OCI-M1 (cell line): ENCODE results near the gene RALGAPA2.

Experiments used
- DNase-seq: peaks from one replicate; lab custom pipeline; 2025; lab: John Stamatoyannopoulos, UW

RALGAPA2 gene

DNA sequence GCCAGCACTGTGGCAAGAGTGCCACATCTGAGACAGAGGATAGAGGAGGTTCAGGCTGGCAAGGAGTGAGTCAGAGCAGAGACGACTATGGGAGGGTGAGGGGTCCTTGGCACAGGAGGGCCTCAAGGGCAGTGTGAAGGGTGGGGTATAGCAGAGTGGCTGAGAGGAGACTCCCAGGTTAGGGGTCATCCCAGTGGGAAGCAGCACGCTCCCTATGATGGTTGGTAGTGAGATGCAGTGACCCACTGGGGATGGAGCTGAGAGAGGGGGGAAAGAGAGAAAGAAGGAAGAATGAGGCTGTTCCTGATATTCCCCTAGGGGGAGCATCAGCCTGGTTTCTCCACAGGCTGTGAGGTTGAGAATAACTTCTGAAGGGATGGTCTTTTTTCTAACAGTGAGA, 247.2 kb downstream of the RALGAPA2 start:
- peak; percentile 32 for DNase-seq

DNA sequence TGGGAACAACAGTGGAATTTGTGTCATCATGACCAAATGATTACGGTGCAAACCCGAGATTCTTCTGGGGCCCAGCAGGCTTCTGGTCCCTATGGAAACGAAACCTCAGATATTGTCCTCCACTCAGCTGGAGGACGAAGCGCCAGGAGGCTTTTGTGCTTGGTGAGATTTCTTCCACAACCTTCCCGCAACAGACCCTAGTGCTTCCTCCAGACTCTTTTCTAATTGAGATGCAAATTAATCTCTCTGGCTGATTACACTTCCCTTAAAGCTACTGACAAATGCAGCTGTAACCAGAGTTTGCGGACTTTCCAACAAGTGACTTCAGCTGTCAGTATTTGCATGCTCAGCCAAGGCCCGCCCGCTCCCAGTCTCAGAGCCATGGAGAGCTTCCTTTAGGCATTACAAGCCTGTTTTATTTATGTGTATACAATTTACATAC, 248.5 kb downstream of the RALGAPA2 start:
- DNase-seq: no peak

DNA sequence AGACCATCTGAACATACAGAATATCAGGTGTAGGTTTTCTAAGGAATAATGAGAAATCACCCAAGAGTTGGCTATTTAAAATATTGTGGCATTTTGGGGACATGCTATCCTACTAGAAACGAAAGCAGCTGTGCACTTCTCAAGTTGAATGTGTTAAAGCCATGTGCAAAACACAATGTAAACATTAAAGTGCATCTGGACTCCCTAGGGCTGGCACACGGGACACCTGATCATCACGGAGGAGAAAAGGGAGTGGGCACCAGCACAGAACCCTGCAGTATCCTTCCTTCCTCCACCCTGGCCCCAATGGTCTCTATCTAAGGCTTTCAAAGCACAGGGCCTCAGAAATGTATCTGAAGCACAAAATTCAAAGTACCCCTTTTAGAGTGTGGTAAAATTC, 250.3 kb downstream of the RALGAPA2 start:
- no peak for DNase-seq

DNA sequence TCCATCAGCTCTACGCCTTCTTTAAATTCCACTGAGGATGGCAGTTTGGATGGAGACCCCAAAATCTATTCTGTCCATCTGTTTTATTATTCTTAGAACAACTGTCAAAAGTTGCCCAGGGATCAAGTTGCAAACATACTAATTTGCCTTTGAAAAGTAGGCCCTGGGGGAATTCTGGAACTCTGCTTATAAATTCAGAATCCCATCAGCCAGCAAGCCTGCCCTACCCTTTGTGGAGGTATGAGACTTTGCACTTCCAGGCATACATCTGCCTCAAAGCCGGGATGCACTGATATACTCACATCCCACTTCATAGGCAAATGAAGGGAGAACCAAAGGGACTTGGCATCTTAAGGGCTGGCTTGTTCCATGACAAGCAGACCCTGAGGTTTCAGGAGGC, 250.9 kb downstream of the RALGAPA2 start:
- no peak for DNase-seq

DNA sequence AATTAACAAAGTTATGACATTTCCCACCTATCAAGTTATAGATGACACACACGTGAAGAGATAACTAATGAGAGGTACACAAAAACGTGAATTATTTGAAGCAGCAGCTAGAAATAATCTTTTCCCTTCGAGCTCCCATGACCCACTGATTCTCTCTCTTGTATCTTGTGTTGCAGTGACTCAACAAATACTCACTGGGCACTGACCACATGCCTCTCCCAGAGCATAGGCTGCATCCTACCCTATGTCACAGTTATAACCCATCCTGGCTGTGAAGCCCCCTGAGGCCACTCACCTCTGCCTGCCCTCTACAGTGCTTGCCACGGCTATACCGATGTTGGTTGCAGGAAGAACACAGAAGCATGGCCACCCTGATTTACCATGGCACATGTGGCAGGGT, 252.7 kb downstream of the RALGAPA2 start:
- no peak for DNase-seq

DNA sequence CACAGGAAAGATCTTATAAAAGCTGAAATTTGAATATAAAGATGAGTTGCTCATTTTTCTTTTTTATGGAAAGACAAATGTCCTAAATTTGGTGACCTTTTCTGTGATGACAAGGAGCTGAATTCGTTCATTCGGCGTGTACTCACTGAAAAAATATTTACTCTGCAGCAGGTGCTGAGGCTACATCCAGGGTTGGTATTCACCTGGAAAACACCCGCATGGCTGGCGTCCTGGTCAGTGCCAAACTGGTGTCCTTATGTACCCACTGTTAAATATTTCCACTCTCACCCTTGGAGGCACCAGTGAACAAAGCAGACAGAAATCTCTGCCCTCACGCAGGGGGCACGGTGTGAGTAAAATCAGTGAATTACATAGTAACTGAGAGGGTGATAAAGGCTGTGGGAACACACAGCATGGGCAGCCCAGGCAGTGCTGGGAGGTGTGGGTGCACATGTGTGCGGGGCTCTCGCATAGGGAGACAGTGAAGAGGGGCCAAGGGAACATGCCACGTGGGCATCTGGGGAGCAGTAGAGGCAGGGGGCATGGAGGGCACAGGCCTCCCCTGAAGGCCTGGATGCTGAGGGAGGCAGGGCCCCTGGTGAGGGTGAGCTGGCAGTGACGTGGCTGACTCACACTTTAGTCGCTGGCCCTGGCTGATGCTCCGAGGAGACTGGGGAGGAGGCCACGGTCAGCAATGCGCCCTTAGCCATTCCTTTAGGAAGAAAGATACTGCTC, 254.9 kb downstream of the RALGAPA2 start:
- DNase-seq: no peak

DNA sequence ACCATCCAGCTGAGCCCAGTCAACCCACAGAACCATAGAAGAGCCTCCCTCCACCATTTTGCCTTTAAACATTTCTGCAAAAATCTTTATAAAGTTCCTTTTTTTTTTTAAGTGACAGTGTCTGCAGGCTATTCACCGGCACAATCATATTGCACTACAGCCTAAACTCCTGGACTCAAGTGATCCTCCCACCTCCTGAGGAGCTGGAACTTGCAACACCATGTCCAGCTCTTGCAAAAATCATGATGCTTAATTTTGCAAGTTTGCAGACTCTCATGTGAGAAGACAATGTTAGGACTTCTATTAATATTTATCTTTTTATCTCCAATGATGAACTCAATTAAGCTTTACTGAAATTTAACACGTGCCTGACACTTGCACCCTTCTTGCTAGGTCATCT, 255.7 kb downstream of the RALGAPA2 start:
- DNase-seq: no peak

DNA sequence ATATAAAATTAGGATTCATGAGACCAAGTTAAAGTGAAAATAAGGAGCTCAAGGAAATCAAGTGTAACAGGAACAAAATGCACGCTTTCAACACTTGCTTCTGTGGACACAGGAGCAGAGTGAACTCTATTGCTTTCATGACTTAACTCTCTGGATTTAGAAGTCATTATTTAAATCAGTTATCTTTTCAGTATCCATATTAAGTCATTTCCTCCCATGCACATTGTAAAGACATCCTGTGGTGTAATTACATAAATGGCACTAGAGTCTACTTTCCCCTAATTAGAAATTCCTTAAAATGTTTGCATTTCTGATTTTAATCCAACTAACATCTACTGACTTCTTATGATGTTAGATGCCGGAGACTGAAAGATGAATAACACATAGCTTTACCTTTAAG, 256.5 kb downstream of the RALGAPA2 start:
- no peak for DNase-seq

DNA sequence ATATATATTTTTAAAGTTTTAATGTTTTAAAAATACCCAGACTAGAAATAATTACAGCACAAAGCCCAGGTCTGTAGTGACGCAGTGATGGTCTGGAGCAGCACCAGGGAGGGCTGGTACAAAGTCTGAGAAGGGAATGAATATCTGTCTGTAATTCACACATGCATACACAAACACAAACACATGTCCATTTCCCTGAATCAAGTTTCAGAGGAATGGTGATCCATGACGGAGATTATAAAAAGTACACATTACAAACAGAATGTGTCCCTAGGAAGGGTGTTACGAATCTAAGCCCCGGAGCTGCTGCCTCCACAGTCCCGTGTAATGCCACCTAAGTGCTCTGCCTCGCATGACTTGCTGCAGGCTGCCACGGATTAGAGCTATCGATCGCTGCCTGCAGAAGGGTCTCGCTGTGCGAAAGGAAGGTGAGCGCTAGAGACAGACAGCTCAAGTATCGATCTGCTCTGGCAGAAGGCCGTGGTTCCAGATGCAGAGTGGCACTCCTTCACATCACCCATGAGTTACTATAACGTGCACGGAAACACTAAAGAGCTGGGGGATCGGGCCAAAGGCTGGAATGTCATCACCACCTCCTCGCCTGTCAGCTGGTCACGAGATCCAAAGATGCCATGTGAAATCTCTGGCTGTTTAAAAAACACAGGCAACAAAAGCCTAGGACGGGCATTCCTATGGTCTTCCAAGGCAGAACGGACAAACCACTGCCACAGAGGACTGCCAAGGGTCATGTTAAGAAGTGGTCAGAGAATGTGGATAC, 257.4 kb downstream of the RALGAPA2 start:
- DNase-seq: no peak

DNA sequence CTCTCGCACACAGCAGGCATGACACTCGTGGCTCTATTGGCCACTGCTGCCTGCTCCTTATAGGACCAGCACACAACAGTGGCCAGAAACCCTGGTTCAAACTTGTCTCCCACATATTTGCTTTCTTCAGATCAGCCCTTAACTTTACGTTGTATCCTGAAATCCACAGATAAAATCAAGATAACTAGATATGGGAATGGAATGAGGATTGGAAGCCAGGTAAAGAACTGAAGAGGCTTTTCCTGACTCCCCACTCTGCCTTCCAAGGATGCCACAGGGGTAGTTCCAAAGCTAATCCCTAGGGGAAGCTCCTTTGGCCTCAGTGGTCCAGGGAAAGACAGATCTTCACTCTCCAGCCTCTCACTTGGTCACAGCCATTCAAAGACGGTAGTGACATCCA, 258.1 kb downstream of the RALGAPA2 start:
- DNase-seq: no peak

DNA sequence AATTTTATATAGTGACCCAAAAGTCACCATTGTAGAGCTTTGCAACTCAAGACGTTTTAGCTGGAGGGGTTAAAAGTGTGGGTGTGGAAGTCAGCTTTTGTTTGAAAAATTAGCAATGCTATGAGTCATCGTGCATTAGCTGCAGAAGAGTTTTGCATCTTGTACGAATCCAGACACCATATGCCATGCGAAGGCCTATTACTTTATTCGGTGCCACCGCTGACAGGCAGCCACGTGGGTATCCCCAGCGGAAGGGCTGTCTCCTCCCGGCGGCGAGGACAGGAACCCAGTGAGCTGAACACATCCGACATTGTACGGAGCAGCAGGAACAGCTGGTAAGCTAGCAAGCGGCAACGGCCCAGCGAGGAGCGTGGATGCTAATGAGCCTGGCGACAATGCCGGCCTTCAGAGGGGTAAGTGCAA, 260.2 kb downstream of the RALGAPA2 start:
- DNase-seq: no peak

DNA sequence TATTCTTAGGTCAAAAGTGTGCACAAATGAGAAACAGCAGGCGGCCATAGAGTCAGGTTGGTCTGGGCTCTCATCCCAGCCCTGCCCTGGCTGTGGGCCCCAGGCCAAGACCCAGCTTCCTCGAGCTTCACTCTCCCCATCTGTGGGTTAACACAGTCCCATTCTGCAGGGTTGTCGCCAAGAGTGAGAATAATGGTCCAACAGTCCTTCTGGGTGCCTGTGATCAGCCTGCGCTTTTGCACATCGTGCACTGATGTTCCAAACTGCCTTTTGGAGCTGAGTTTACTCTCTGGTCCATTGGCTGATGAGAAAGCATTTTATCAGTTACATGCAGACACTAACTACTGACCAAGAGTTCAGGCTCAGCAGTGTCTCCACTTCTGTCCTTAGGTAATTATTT, 261.9 kb downstream of the RALGAPA2 start:
- peak; percentile 10 for DNase-seq

DNA sequence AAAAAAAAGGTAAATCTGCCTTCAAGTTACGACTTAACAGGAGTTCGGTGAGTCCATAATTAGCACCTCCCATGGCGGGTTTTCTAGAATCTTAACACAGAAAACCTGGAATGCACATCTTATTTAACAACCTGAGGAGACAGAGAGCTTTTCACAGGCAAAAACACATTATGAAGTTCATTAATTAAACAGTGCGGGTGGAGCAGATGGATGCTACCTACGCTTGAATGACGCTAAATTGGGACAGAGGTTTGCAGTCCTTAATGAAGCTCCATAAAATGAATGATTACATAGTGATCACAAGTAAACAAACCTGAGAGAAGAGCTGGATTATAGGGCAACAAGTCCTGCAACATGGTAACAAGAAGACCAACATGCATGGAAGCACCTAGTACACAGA, 263.6 kb downstream of the RALGAPA2 start:
- DNase-seq: no peak

DNA sequence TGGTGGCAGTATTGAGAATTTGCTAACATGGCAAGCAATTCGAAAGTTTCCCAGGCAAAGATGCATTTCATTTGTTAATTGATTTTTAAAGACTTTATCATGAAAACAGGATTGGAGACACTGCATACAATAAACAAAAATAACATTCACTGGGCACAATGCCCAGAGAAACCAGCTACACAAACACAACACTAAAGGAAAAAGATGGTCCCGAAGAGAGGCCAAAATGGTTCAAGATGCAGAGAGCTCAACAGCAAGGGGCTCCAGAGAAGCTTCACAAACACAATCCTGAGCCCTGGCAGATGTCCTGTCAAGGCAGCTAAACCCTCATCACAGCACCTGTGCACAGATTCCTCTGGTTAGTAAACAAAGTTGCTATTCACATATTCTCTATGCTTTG, 265.2 kb downstream of the RALGAPA2 start:
- no peak for DNase-seq

DNA sequence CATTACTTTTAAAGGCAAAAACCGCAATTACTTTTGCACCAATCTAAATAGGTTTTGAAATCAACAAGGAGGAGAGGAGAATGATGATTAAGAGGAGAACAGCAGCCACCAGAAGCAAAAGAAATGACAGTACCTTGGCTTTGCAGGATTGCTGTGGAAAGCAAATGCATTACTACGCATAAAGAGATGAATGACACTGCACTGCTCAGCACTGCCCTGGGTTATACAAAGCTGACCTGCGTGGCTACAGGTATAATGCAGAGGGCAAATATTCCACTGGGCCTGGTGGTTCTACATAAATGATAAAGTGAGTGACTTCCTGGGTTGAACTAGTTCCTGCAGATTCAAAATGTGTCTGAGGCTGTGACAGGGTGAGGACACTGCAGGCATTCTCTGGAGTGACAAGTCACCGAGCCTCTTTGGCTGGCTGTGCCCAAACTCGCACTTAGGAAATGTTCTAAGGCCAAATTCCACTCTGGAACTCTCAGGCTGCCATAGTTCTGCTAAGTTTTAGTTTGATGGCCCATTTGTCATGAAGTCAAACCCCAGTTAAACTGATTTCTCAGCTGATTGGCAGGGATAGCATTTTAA, 265.9 kb downstream of the RALGAPA2 start:
- DNase-seq: no peak

DNA sequence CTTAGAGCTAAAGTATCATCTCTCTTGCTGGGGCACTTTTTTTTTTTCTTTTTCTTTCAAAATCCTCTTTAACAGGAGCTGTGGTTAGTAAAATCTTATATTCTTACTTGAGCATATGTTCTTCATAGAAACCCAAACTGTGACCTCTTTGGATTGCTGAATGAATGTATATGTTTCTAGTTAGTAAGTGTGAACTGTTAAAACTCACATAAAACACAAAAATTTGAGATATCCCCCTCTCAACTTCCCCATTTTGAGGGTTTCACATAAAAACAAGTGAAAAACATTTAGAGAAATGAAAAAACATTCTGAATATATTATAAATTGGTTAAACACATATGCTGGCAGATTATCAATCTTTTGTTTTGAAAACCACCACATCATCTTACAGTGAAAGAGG, 266.4 kb downstream of the RALGAPA2 start:
- DNase-seq: peak; percentile 11

DNA sequence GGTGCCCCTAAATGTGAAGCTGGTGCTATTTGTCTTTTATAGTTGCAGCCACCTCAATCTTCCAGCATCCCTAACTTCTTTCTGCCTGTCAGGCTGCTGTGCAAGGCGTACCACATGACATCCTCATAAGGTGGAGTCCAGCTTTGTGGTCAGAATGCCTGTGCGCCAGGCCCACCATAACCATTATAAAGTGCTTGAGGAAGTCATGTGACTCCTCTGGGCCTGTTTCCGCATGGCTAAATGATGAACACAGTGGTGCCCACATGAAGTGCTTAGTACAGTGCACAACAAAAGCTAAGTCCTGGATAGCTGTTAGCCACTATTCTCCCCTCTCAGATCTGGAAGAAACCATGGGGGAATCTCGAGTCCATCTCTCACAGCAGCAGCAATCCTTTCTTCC, 268.9 kb downstream of the RALGAPA2 start:
- no peak for DNase-seq

DNA sequence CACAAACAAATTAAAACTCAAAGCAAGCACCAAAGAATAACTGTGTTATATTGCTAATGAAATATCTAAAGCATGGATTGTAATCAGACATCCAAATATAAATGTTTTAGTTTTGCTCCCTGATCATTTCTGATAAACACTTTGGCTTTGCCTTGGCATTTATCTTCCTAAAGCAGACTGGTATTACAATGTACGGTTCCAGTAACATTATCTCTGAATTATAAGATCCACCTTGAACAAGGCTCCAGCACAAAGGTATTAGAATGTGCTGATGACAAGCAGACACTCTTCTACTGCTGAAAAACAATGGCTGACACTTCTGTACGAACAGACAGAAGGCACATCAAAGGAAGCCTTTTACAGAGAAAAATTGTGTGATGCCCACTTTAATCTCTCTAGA, 270.0 kb downstream of the RALGAPA2 start:
- no peak for DNase-seq

DNA sequence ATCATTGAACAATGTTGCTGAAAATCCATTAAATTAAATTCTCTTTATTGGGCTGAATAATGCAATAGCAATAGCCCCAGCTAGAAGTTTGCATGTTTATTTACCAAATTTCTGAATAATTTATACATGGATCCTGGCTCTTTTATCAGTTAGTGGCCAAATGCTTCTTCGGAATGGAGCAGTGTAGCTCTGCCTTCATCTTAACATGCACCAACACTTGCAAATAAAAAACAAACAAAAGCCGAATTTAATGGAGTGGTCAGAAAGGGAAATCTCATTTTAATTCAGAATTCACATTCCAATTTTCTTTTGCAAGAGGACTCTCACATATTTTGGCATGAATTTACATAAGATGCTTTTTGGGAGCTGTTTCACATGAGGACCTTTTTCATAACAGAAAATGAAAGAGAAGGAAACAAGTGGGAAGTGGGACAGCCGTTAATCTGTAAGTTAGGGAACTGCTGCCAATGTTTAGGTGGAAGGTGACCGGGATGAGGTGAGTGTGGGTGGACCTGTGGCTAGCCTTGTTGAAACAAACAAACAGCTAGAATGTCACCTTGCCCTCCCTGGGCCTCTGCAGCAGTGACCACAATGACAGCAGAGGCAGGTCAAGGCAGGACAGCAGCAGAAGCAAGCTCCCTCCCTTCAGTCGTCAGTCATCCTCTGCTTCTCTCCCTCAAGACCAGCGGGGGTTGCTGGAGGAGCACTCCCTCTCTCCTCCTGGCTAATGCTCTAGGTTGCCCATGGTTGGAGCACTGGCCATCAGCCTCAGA, 271.4 kb downstream of the RALGAPA2 start:
- DNase-seq: peak; percentile 2

DNA sequence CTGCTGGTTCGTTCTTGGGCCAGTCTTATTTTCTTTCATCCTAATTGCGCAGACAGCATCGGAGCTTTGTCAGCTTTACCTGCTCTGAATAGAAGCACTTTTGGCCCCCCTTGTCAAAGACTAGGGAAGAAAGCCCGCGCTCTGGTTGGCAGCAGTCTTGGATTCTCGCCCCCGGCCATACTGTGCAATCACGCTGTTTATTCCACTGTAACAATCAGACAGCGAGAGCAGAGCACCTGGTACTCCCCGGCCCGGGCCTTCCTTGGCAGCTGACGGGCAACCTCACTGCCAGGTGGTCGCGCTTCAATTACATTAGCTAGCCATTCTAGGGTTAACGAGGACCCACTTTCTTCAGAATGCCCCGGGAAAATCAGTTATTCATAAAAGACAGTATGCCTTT, 272.0 kb downstream of the RALGAPA2 start:
- no peak for DNase-seq

DNA sequence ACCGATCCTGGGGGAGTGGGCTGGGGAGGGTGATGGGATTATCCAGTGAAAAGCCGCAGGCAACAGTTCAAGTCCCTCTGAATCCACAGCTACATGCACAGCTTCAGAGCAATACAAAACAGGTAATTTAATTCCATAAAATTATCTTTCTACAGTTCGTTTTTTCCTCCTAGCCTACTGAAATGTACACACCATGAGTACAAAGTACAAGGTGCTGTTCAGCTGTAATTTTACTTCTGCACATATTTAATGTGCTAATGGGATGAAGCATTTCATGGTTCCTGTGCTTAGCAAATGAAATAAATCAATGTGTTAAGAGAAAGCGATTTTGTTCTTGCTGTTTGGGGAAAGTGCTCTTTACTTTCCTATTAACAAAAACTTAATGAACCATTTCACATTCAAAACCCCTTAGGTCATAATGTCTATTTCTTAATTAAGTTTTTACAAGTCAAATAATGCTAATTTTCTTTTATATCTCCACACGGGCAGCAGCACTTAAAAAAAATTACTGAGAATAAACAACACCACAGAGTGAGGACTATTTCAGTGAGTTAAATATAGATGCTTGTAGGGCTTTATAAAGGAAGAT, 272.7 kb downstream of the RALGAPA2 start:
- DNase-seq: no peak

DNA sequence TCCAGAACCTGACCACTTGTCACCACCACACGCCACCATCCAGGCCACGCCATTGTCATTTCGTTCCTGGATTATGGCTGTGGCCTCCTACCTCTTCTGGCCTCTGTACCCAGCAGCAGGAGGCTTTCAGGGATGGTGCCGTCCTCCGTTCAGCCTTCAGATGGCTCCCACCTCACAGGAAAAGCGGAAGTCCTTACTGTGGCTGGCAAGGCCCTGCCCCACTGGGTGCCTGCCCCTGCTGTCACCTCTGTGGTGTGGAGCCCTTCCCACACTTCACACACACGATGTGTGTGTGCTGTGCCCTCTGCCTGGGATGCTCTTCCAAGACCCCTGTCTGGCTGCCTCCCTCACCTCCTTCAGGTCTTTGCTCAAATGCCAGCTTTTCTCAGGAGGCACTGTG, 275.1 kb downstream of the RALGAPA2 start:
- DNase-seq: no peak
